ENCODE measurements around the gene TCEAL4. TPM values are rescaled to one million over a fixed set of nuclear protein-coding genes. Genes with fewer than 3 reads are reported as not detected.

TCEAL4 gene
- total RNA-seq, 6 donors from 2014 or later, result 68.5 to 141 (median 90.8) TPM

- DNase-seq (no peak), ATAC-seq (ENCODE audit: low FRiP score in 2 of 2) (no peak)
- no peak for TF ChIP-seq POLR2A (IDR thresholded peaks at IDR 0.05)
- TF ChIP-seq EP300 (IDR thresholded peaks at IDR 0.05), result no peak
- no peak for TF ChIP-seq CTCF (IDR thresholded peaks at IDR 0.05)
- no peak for TF ChIP-seq POLR2AphosphoS5 (IDR thresholded peaks at IDR 0.05)
- Histone ChIP-seq H3K27ac (no peak overlapping the region), H3K9me3 (no peaks in the 10 kb centered on the region), H3K27me3 (no peaks in the 10 kb centered on the region), H3K4me1 (no peaks in the 10 kb centered on the region), H3K4me3 (no peak overlapping the region), H3K36me3 (no peaks in the 10 kb centered on the region)
- WGBS, 2 donors, result 78% methylated on average over 1 of the region's 1 CpG; no CpG with 5 or more reads in 1 of the 2 donors
Measured at GRCh38 chrX:103614999-103615398, 29.7 kb downstream of the TCEAL4 start.

- ATAC-seq (ENCODE audit: low FRiP score in 2 of 2) (no peak), DNase-seq (no peak)
- TF ChIP-seq CTCF (IDR thresholded peaks at IDR 0.05) (no peak), POLR2AphosphoS5 (IDR thresholded peaks at IDR 0.05) (no peak), POLR2A (IDR thresholded peaks at IDR 0.05) (no peak), EP300 (IDR thresholded peaks at IDR 0.05) (no peak)
- H3K4me1 ChIP-seq, result no peaks in the 10 kb centered on the region
- no peak overlapping the region for H3K27ac ChIP-seq
- H3K27me3 ChIP-seq, result no peaks in the 10 kb centered on the region
- H3K9me3 ChIP-seq, result no peaks in the 10 kb centered on the region
- no peaks in the 10 kb centered on the region for H3K36me3 ChIP-seq
- no peak overlapping the region for H3K4me3 ChIP-seq
Measured at GRCh38 chrX:103615781-103616371, 30.6 kb downstream of the TCEAL4 start.

- H3K27me3 ChIP-seq, result no peaks in the 10 kb centered on the region
- H3K27ac ChIP-seq, result no peak overlapping the region
- H3K9me3 ChIP-seq, result no peaks in the 10 kb centered on the region
- H3K4me1 ChIP-seq, result no peaks in the 10 kb centered on the region
- H3K36me3 ChIP-seq, result no peaks in the 10 kb centered on the region
- TF ChIP-seq POLR2A (IDR thresholded peaks at IDR 0.05) (no peak), CTCF (IDR thresholded peaks at IDR 0.05) (no peak), EP300 (IDR thresholded peaks at IDR 0.05) (no peak), POLR2AphosphoS5 (IDR thresholded peaks at IDR 0.05) (no peak)
- H3K4me3 ChIP-seq, result no peak overlapping the region
- DNase-seq (no peak), ATAC-seq (ENCODE audit: low FRiP score in 2 of 2) (no peak)
- WGBS, 2 donors, result 32% methylated on average over 1 of the region's 1 CpG; no CpG with 5 or more reads in 1 of the 2 donors
Measured at GRCh38 chrX:103616676-103617186, 31.4 kb downstream of the TCEAL4 start.

GRCh38 chrX:103624111-103624510, 38.8 kb downstream of the TCEAL4 start:
- Histone ChIP-seq H3K9me3 (no peaks in the 10 kb centered on the region), H3K4me1 (peaks cover 0 to 14% (median 0%) of the 10 kb centered on the region in 4 donors), H3K36me3 (no peaks in the 10 kb centered on the region), H3K4me3 (no peak overlapping the region), H3K27ac (peak overlapping the region in 2 of 4 donors; percentile 54 to 62), H3K27me3 (no peaks in the 10 kb centered on the region)
- 79% methylated on average over 4 of the region's 4 CpGs; no CpG with 5 or more reads in 1 of the 2 donors for WGBS, 2 donors
- DNase-seq (no peak), ATAC-seq (ENCODE audit: low FRiP score in 2 of 2) (no peak)
- TF ChIP-seq CTCF (IDR thresholded peaks at IDR 0.05), result no peak
- no peak for TF ChIP-seq POLR2AphosphoS5 (IDR thresholded peaks at IDR 0.05)
- no peak for TF ChIP-seq POLR2A (IDR thresholded peaks at IDR 0.05)
- TF ChIP-seq EP300 (IDR thresholded peaks at IDR 0.05), result no peak

GRCh38 chrX:103626855-103627254, 41.5 kb downstream of the TCEAL4 start:
- Histone ChIP-seq H3K36me3 (no peaks in the 10 kb centered on the region), H3K9me3 (no peaks in the 10 kb centered on the region), H3K4me1 (peaks cover 0 to 14% (median 0%) of the 10 kb centered on the region in 4 donors), H3K4me3 (no peak overlapping the region), H3K27me3 (no peaks in the 10 kb centered on the region), H3K27ac (no peak overlapping the region)
- TF ChIP-seq EP300 (IDR thresholded peaks at IDR 0.05) (no peak), POLR2A (IDR thresholded peaks at IDR 0.05) (no peak), POLR2AphosphoS5 (IDR thresholded peaks at IDR 0.05) (no peak), CTCF (IDR thresholded peaks at IDR 0.05) (no peak)
- ATAC-seq (ENCODE audit: low FRiP score in 2 of 2) (no peak), DNase-seq (no peak)

All from upper lobe of left lung (tissue), 6 donors.